Epithelial cell of esophagus (primary cell): ENCODE measurements around the gene FRAS1.

Experiments used
- DNase-seq: peaks from one replicate; pipeline ENCODE4 v3.0.0; 2010; ENCODE audit warnings: low read depth
- H3K4me3 ChIP-seq: 2 replicates; pipeline ENCODE4 v1.5.1; 2011; ENCODE audit warnings: mild to moderate bottlenecking, low read length, control low read depth
- CTCF ChIP-seq: IDR thresholded peaks from 2 replicates; pipeline ENCODE4 v1.5.1; 2011; ENCODE audit warnings: low read depth, mild to moderate bottlenecking, low read length, control low read depth, inconsistent platforms; ENCODE audit not compliant: insufficient read depth; ENCODE audit errors: missing control alignments

The FRAS1 gene

GRCh38 chr4:78528327-78528726 is 471.2 kb downstream of the FRAS1 start:
- peak; percentile 61 for DNase-seq
- no peak for TF ChIP-seq CTCF
- H3K4me3 ChIP-seq: no peak overlapping the region

DNA sequence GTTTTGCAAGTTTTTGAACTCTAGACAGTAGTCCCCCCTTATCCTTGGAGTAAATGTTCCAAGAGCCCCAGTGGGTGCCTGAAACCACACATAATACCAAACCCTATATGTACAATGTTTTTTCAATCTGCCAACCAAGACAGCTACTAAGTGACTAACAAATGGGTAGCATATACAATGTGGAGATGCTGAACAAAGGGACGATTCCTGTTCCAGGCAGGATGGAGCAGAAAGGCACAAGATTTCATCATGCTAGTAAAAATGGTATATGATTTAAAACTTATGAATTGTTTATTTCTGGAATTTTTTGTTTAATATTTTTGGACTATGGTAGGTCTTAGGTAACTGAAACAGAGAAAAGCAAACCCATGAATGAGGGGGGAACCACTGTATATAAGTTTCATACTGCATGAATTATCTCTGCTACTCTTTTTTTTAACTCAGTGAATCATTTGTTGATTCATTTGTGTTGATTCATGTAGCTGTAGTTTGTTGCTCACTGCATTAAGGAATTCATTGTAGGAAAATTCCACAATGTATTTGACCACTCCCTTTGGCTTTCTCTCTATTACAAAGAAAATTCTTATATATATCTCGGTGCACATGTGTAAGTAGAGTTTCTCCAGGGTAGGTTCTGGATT is 472.6 kb downstream of the FRAS1 start:
- TF ChIP-seq CTCF: no peak
- peak; percentile 79 for DNase-seq
- no peak overlapping the region for H3K4me3 ChIP-seq

- TF ChIP-seq CTCF: no peak
- peak; percentile 25 for DNase-seq
- no peak overlapping the region for H3K4me3 ChIP-seq
Measured at GRCh38 chr4:78532046-78532445, 474.9 kb downstream of the FRAS1 start.

GRCh38 chr4:78533854-78534253 is 476.7 kb downstream of the FRAS1 start:
- no peak for DNase-seq
- H3K4me3 ChIP-seq: no peak overlapping the region
- no peak for TF ChIP-seq CTCF

- TF ChIP-seq CTCF: no peak
- peak; percentile 85 for DNase-seq
- H3K4me3 ChIP-seq: no peak overlapping the region
Measured at GRCh38 chr4:78534286-78534955, 477.3 kb downstream of the FRAS1 start.

DNA sequence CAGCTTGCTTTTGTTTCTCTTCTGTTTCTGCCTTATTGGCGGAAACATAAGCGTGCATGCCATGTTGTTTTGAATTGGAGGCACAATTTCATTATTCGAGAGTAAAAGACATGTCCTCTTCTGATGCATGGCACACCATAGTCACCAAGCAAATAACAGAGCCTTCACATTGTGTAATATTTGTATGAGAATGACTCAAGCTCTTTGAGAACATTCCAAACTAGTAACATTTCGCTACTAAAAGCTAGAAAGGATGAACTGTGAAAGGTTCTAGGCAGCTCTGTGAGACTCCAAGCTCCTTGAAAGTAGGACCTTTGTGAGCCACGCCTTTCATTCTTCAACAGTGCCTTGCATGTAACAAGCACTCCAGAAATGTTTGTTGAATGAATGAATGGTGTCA is 485.2 kb downstream of the FRAS1 start:
- DNase-seq: peak; percentile 77
- TF ChIP-seq CTCF: no peak

More for the DNA sequence above, 485.2 kb downstream of the FRAS1 start:
- H3K4me3 ChIP-seq: no peak overlapping the region
